M059J (cell line): ENCODE measurements around the gene ITGA4. TPM values are rescaled to one million over a fixed set of nuclear protein-coding genes. Genes with fewer than 3 reads are reported as not detected.

ENCODE experiments used
- DNase-seq: peaks from one replicate; pipeline ENCODE4 v3.0.0-alpha.2; 2012; ENCODE audit warnings: low read depth
- total RNA-seq: library from RNA; depleted of rRNA; stranded (reverse); fragments of >200 nt; shearing (Covaris generic); gene quantifications from 2 replicates; pipeline ENCODE4 v1.2.3, GENCODE V29; 2014

ITGA4 gene
- total RNA-seq, 1 experiment from 2014 or later, result 47.6 TPM

DNA sequence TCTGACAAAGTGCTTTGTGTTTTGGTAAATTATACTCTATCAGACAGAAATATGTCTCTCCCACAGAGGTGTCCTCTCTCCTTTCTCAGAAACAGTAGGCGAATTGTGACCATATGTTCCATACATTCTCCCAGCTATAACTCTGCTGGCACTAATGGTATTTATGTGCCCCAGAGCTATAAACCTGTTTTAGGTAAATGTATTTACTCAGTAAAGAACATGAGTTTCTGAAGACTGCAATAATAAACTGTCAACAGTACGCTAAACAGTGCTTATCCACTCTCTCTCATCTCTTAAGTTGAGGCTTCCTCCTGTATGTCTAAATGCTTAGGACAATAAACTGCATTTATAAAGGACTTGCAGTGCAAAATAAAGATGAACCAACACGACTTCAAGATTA, 58.5 kb downstream of the ITGA4 start:
- DNase-seq, result no peak

DNA sequence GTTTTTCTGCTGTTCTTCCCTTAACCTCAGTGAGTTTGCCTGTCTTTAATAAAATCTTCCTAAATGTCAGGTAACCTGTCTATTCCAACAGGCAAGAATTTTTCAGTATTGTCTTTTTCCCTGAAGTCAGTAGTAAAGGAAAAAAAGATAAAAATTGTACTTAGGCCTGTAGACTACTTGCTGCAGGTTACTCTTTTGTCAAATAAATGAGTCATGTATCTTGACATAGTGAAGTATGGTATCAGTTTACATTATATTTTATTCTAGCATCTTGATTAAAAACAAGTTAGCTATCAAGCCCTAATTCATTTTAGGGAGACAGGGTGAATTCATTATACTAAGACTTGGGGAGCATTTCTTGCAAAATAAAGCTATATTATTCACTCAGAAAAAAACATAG, 59.8 kb downstream of the ITGA4 start:
- no peak for DNase-seq

DNA sequence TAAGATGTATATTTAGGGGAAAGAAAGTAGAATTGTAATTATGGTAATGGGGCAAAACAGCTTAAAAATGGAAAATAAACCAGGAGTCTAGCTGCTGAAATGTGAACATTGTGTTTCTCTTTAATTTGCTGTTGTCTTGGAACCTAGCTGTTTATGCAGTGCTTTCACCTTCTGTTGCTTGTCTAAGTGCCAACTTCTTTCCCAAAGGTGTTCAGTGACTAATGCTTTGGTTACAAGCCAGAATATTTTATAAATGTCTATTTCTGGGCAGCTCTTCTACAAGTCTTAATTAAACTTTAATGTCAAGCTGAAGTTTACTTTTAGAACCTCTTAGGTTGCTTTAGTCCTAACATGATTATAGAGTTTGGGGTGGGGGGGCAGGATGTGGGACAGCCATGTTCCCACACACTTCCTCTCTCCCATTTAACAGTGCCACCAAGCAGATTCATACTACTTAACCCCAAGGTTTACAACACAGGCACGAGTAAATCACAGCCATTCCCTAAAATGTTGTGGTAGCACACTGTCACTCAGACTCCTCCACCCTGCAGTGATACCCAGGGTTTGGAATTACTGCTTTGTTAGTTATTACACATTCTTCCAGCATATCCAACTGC, 60.6 kb downstream of the ITGA4 start:
- DNase-seq, result peak; percentile 51

DNA sequence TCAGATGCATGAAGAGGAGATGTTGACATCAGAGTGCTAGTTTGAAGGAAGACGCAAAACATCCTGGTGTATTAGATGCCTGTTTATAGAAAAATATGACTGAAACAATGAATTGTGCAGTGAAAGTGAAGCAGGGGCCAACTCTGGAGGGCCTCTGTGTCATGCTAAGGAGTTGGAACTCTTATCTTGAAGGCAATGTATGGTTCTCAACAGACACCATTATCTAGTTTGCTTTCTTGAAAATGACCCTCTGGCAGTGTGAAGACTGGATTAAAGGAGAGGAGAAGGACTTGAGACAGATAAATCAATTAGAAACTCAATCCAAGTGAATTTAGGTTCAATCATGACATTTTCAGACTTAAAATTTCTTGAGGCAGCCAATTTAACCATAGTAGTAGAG, 63.1 kb downstream of the ITGA4 start:
- no peak for DNase-seq

DNA sequence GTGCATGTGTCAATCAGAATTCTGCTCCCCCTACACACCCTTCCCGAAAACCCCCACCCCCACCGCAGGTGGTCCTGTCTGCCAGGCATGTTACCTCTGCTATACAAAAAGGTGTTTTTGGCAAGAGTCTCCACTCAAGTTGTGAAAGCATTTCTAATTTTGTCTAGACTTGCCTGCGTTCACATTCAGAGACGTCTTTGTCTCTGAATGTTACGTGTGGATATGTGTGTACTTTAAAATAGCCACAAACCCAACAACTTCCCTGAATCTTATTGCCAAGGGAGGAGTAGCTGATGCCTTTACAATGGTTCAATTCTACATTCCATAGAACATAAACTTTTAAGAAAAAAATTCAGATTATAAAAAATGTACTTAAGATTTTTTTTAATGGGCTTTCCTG, 66.6 kb downstream of the ITGA4 start:
- no peak for DNase-seq

DNA sequence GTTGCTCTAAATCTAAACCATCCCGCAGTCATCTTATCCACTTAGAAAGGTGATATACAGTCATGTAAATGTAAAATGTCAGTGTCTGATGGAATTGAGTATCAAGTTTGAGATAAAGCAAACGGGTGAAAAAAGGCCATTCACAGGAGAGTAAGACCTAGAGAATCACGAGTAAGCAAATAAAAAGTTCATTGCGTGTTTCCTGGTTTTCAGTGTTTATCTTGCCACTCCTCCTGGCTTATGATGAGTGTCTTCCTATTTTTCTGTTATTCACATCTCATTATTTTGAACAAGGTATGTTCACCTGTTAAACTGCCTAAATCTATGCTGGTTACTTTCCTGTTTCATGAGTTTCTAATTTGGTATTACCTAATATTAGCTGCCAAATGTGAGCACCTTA, 68.8 kb downstream of the ITGA4 start:
- DNase-seq, result no peak

DNA sequence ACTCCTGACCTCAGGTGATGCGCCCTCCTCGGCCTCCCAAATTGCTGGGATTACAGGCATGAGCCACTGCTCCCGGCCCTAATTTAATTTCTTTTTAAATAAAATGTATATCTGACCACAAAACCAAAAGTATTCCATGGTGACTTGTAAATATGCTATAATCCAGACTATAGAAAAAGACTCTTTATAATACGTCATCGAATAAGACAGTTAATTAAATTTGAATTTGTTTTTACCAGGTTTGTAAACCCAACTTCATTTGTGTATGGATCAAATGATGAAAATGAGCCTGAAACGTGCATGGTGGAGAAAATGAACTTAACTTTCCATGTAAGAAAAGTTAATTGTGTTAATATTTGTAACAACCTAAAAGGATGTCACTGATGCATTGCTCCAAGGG, 69.9 kb downstream of the ITGA4 start:
- DNase-seq, result no peak

DNA sequence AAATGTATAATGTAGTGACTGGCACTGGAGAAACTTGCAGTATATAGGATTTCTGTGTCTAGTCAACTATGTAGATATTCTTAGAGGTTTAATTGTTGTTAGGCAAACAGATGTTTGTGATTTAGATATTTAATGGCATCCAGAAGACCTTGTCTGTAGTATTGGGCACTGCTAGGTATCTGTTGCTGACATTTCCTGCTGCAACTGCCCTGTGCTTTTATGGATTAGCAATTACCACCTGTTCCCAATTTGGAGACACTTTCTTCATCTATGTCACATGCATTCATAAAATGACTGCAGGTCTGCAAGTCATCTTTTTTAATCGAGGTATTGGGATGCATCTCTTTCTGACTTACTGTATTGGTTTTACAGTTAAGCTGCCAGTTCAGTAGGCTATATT, 71.3 kb downstream of the ITGA4 start:
- no peak for DNase-seq

DNA sequence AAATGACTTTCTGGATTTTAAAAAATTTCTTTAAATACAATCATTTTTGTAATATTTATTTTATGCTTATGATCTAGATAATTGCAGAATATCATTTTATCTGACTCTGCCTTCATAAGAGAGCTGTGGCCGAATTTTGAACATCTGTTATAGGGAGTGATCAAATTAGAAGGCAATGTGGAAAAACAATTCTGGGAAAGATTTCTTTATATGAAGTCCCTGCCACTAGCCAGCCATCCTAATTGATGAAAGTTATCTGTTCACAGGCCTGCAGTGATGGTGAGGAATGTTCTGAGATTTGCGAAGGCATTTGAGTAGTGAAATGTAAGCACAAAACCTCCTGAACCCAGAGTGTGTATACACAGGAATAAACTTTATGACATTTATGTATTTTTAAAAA, 79.5 kb downstream of the ITGA4 start:
- DNase-seq, result no peak

DNA sequence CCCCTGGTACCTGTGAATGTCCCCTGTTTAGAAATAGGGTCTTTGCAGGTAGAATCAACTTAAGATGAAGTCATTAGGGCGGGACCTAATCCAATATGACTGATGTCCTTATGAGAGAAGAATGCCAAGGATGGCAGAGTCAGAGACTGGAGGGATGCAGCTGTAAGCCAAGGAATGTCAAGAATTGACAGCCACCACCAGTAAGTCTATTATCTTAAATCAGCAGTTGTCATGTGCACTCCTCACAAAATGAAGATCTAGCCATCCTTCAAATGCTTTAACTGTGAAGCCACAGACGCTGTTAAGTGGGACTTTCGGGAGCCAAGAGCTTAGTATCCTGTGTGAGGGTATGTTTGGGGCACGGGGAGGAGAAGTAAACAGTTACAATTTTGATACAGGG, 83.2 kb downstream of the ITGA4 start:
- no peak for DNase-seq

DNA sequence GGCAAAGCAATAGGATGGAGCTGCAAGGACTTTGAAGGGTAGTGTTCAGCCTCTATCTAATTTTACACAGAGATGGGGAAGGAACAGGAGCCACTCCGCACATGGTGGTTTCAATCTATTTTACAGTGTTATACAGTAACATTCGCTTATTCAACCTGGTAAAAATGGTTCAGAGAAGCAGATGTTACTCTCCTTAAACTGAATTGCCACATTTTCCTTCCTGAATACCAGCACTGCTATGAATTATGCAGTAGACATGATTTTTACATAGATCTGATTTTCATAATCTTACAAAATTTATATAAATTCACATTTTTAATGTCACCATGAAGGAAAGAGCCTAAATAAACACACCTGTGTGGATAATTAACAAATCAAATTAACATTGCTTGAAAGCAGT, 85.0 kb downstream of the ITGA4 start:
- DNase-seq, result no peak

DNA sequence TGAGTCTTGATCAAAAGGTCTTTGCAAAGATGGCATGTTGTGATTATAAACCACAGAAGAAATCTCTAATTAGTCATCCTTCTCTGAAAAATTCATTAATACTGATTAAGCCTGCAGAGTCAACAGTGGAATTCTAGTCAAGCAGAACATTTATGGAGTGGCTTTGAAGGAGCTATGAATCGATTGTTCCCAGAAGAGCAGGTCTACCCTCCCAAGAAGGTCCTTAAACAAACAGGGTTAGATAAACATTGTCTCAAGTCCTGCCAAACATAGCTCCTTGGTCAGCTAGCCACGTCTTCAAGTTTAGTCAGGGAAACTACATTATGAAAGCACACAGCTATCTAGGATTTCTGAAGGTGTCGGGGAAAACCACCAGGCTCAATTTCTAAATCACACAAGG, 88.9 kb downstream of the ITGA4 start:
- DNase-seq, result peak; percentile 67

DNA sequence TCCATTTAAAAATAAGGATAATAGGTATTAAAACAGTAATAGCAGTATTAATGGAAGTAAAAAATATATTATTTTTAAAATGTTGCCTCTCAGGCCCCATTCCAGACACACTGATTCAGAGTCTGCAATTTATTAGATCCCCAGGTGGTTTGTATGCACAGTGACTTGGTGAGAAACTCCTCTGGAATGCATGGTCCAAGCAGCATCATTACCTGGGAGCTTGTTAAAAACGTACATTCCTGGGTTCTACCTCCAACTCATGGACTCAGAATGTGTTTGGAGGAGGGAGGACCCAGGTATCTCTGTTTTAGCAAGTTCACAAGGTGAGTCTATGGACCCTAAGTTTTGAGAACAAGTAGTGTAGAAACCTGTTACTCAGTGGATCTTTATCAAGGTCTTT, 95.6 kb downstream of the ITGA4 start:
- peak; percentile 50 for DNase-seq

DNA sequence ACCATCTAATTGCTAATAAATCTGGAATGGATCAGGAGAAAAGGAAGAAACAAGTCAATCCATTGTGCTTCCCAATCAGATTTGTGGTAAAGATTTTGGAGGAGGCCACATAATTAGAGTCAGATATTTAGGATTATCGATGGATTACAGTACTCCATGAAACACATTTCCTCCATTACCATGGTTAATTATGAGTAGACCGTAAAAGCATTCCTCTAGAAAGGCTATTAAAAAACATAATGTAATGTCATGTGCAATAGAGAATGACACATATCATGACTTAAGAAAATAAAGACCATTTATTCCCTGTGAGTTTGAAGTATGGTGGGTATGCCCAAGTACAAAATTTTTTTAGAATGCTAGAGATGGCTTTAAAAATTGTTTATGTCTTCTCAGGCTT, 96.1 kb downstream of the ITGA4 start:
- no peak for DNase-seq

DNA sequence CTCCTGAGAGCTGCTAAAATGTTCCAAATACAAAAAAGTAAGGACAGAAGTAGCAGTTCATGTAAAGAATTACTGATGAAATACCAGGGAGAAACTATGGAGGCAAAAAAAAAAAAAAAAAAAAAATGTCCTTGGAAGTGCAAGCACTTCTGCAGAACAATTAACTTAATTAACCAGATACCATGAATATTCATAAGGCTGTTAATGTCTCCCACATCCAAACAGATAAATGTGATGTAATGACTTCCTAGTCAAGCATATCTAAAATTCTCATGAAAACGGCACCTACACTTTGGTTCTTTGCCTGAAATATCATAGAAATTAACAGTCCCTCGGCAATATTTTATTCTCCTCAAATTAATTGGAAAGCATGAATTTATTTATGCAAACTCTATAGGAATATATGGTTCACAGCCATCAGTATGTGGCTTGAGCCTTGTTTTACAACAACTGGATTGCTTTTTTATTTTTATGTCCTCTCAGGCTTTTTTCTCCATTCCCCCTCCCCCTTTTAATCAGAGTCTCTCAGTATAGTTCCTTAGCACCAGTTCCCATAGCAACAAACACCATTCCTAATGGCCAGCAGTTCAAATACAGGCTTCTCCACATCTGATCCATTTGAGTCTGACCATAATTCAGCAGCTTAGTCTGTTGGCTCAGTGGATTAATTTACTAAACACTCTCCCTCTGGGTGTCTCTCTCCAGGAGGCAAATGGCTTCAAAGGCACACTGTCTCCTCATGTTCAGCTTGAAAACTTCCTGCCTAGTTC, 97.1 kb downstream of the ITGA4 start:
- no peak for DNase-seq

DNA sequence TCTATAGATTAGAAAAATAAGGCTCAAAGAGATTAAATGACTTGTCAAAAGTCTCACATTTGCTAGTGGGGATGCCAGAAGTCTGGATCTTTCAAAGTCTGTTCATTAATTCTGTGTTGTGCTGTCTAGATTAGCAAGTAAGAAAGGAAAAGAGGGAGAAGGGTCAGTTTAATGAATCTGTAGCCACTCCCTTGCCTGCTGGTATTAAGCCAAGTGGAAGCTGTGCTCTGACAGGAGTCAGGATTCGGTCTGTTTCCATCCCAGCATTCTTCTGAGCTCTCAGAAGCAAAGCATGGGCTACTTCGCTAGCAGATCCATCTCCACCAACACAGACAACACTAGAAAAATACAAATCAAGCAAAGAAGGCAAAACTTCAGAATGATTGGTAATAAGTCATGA, 101.2 kb downstream of the ITGA4 start:
- no peak for DNase-seq

DNA sequence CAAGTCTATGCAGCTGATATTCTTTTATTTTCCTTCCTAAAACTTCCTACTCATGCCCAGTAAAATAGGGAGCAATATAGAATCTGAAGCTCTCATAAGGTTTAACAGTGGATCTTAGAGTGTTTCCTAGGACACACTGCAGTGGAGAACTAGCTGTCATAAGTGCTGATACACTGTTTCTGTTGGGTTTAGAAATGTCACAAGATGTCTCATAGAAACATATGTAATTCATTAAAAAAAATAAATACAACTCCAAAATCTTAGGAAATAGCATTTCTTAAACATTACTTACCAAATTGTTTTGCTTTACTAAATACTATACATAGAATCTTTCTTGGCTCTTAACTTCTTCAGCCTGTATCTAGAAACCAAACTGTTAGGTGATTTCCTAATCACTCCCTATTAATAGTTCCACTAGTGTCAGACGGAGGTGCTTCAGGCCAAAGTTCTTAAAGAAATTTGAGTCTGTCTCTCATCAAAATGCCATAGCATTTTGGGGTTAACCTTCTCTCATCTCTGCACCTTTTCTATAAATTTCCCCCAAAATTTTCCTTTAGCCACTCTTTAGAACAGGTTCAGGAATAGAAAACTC, 106.0 kb downstream of the ITGA4 start:
- no peak for DNase-seq

DNA sequence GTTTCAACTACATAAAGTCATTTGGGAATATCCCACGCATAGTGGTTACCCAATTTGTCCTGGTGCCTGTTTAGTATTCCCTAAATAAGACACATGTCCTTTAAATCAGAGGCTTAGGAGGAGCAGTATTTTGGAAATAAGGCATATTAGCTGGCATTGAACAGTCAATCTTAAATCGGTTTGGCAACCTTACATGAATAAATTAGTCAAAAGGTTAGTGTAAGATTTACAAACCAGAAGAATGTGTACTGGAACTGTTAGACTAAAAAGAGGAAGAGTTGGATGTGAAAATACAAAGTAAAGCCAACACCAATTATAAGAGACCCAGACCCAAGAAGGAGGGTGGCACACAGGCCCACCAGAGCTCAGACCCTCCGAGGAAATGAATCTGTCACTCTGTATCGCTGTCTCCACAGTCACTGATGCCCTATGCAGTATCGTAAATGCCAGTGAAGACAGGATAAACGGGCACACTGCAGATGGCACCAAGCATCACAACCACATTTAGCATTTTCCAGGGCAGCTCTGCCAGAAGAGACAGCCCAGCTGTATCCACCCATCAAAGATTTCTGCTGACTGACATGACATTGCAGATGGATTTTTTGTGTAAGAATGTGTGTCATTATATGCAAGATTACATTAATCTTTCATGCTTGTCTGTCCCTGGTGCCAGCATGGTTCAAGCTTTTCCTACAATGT, 109.3 kb downstream of the ITGA4 start:
- DNase-seq, result no peak

DNA sequence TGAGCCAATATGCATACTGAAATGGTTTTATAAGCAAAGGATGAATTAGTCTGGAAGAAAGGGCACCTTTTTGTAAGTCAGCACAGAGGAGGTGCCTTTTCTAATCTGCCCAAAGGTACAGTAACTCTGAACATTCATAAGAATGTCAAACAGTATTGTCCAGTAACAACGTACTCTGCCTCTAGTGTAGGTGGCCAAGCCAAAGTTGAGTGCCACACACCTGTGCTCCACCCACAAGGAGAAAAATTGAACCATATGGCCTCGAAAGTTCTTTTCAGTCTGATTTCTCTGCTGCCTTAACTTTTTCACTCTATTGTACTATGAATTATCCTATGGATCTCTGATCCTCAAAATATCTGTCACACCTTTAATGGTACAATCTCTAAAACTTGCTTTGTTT, 112.9 kb downstream of the ITGA4 start:
- no peak for DNase-seq

DNA sequence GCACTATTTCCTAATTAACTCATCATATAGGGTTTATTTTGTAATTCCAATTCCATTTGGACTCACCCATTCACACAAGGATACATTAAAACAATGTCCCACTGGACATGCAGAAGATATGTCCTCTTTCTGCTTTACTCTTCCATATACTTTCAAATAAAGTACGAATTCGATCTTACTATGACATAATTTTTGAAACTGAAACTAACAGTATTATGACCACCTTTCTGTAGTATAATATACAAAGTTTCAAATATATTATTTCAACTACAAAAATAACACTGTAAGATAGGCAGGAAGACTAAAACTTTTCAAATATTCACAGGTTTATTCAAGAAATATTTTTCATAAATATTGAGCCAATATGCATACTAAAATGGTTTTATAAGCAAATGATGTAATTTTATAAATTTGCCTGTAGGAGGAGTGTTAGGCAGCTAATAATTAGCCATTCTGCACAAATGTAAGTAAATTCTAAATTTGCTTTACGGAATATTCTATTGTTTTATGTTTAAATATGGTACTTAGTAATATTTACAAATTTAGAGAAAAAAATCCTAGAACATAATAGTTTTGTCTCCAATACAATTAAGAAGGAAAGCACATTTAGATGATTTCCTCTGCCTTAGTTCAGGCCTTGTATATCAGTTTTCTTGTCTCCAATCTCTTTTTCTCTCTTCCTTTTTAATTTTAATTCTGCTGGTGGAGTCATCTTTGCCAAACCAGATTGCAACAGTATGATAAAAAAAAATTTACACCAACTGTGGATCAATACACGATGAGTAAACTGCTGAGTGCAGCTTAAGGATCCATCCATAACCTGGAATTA, 113.9 kb downstream of the ITGA4 start:
- no peak for DNase-seq

DNA sequence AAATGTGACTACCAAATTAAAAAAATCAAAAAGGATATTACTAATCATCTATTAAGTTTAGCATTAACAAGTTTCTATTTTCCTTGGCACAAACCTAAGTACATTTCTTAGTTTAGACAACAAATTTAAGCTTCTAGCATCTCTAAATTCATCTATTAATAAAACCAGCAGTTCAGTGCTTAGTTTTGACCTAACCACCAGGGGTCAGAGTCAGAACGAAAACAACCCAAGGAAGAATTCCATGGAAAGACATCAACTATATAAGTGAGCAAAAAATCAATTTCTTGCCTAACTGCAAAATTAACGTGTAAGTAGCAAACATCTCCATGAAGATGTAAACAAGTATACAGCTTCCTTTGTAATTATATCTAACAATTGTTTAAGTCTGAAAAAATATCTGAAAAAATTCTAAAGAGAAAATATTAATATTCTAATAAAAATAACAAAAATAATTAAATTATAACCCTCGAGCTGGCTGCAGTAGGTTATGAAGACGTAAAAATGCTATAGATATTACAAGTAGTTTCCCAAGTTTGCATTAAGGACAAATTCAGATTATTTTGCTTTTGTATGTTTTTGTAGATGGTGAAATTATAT, 116.1 kb downstream of the ITGA4 start:
- peak; percentile 45 for DNase-seq

DNA sequence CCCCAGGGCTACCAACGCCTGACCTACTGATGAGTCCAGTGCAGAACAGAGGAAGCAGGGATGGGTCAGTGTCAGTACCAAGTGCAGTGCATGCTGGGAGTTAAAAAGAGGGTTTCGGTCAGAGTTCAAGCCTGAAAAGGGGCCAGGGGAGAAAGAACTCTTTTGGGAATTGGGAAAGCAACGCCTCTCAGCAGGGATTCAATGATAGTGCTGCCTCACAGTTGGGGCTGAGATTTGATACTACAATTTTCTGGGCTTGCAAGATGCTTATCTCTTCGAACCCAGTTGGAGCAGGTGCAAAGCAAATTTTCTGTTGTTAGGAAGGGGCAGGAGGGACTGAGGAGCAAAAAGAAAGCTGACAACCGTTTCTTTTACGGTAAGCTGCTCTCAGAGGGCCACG, 117.1 kb downstream of the ITGA4 start:
- no peak for DNase-seq
